K562 (cell line): ENCODE results near the gene PRDM16. TPM values are rescaled to one million over a fixed set of nuclear protein-coding genes. Genes with fewer than 3 reads are reported as not detected.

Source experiments
- ATAC-seq: fragments of 200-7000 bp; cut with Tn5 transposase; 3 replicates; pipeline ENCODE4 v1.9.1; 2020; ENCODE audit warnings: moderate library complexity
- BruUV-seq: library from RNA; stranded (reverse); fragments of 400-500 nt; replicated peaks from 2 replicates; lab custom pipeline; 2021; lab: Mats Ljungman, UMichigan
- CTCF ChIA-PET: fragments of 300-600 bp; formaldehyde crosslinking; extraction: SDS; loops from one replicate; lab custom pipeline; 2021; ENCODE audit warnings: low intra/inter-chr PET ratio; lab: Yijun Ruan, JAX
- POLR2A ChIA-PET: fragments of 300-600, 350-650 bp; sonication (Branson Sonifier 250); formaldehyde crosslinking; extraction: SDS; loops from one replicate; lab custom pipeline; 2021; ENCODE audit warnings: antibody characterized with exemption, inconsistent platforms; lab: Yijun Ruan, JAX
- DNase-seq, 4 experiments: peaks; one replicate each; pipeline versions ENCODE4 v3.0.0 to v3.0.0-alpha.2; 2011 to 2018; ENCODE audit warnings: low spot score in 3 of 4, mixed read lengths in 3 of 4; ENCODE audit errors: extremely low read depth in 1 of 4
- FAIRE-seq: peaks from 2 replicates; lab custom pipeline; 2011; peaks lifted over from hg19 to GRCh38; lab: Jason Lieb, UNC
- H2AFZ ChIP-seq: 2 replicates; pipeline ENCODE4 v1.6.0; 2011; ENCODE audit warnings: low read depth, low read length, control low read depth, inconsistent platforms
- H3K27ac ChIP-seq: fragments of 200-600 bp; 3 replicates; pipeline ENCODE4 v1.8.0; 2011; ENCODE audit warnings: low read depth, mild to moderate bottlenecking, control low read depth, inconsistent platforms, low read length, moderate library complexity, mixed read lengths; ENCODE audit errors: extremely low read depth
- H3K27me3 ChIP-seq, 2 experiments: fragments of 300-600 bp in 1 of 2; 2 replicates in 1 of 2; 3 replicates in 1 of 2; pipeline versions ENCODE4 v1.6.0 to v1.8.0; 2011; ENCODE audit warnings: inconsistent platforms in 2 of 2, low read length in 2 of 2, mild to moderate bottlenecking in 1 of 2, mixed read lengths in 1 of 2, moderate library complexity in 1 of 2; ENCODE audit not compliant: control insufficient read depth in 2 of 2, insufficient read depth in 2 of 2
- H3K36me3 ChIP-seq: fragments of 300-600 bp; 3 replicates; pipeline ENCODE4 v1.8.0; 2011; ENCODE audit warnings: mild to moderate bottlenecking, low read length, inconsistent platforms; ENCODE audit not compliant: control insufficient read depth, insufficient read depth
- H3K4me1 ChIP-seq, 2 experiments: fragments of 200-600 bp in 1 of 2; replicated peaks in 1 of 2; 2 replicates in 1 of 2; 3 replicates in 1 of 2; pipeline versions ENCODE4 v1.5.1 to v1.8.0; 2011; ENCODE audit warnings: inconsistent platforms in 2 of 2, low read length in 2 of 2, mild to moderate bottlenecking in 1 of 2, mixed read lengths in 1 of 2, moderate library complexity in 1 of 2; ENCODE audit not compliant: control insufficient read depth in 2 of 2, insufficient read depth in 2 of 2
- H3K4me2 ChIP-seq: 2 replicates; pipeline ENCODE4 v1.6.1; 2011; ENCODE audit warnings: low read length, control low read depth, inconsistent platforms, mixed read lengths; ENCODE audit not compliant: insufficient read depth
- H3K4me3 ChIP-seq: fragments of 200-600 bp; sonication (generic), shearing (Covaris generic); 2 replicates; pipeline ENCODE4 v1.5.1; 2016; ENCODE audit warnings: control low read depth, inconsistent platforms
- H3K79me2 ChIP-seq: fragments of 200-600 bp; 3 replicates; pipeline ENCODE4 v1.8.0; 2011; ENCODE audit warnings: low read length, inconsistent platforms; ENCODE audit not compliant: control insufficient read depth, insufficient read depth
- H3K9ac ChIP-seq, 2 experiments: 2 replicates each; pipeline versions ENCODE4 v1.6.0 to v1.6.1; 2011; ENCODE audit warnings: low read depth in 2 of 2, low read length in 2 of 2, control low read depth in 1 of 2, inconsistent platforms in 1 of 2, mild to moderate bottlenecking in 1 of 2, mixed read lengths in 1 of 2; ENCODE audit not compliant: insufficient read depth in 1 of 2
- H3K9me1 ChIP-seq: one replicate; pipeline ENCODE4 v1.6.0; 2011; ENCODE audit warnings: inconsistent platforms, mild to moderate bottlenecking, low read length, moderate library complexity; ENCODE audit not compliant: control insufficient read depth, insufficient read depth
- H3K9me3 ChIP-seq: replicated peaks from 2 replicates; pipeline ENCODE4 v1.5.1; 2011; ENCODE audit warnings: low read depth, low read length, inconsistent platforms; ENCODE audit not compliant: control insufficient read depth, insufficient read depth
- H4K20me1 ChIP-seq: replicated peaks from 2 replicates; pipeline ENCODE4 v1.6.1; 2011; ENCODE audit warnings: low read length, inconsistent platforms, mixed read lengths; ENCODE audit not compliant: control insufficient read depth, insufficient read depth
- CEBPZ ChIP-seq: fragments of 150-350 bp; IDR thresholded peaks from 2 replicates; pipeline ENCODE4 v1.6.1; 2014; ENCODE audit warnings: low read depth, mild to moderate bottlenecking, low read length, borderline replicate concordance
- ETS2 ChIP-seq: IDR thresholded peaks from 2 replicates; pipeline ENCODE4 v1.6.1; 2016; ENCODE audit warnings: borderline replicate concordance, missing genetic modification characterization, mild to moderate bottlenecking, moderate library complexity, missing compliant biosample characterization; ENCODE audit not compliant: poor library complexity, severe bottlenecking
- KDM2B ChIP-seq: fragments of 250-450 bp; sonication (Bioruptor Pico); IDR thresholded peaks from 2 replicates; pipeline ENCODE4 v1.8.0; 2021; ENCODE audit warnings: mild to moderate bottlenecking, moderate library complexity
- PYGO2 ChIP-seq: fragments of 450-650 bp; IDR thresholded peaks from 2 replicates; pipeline ENCODE4 v1.6.1; 2016; ENCODE audit warnings: mild to moderate bottlenecking, missing genetic modification characterization, moderate library complexity, missing compliant biosample characterization
- SAFB ChIP-seq: fragments of 200-400 bp; formaldehyde crosslinking; IDR thresholded peaks from 2 replicates; pipeline ENCODE4 v1.6.1; 2017; ENCODE audit warnings: low read depth, low read length, borderline replicate concordance
- SIX5 ChIP-seq, 2 experiments: IDR thresholded peaks; 2 replicates each; pipeline ENCODE4 v1.6.1; 2011; ENCODE audit warnings: low read length in 2 of 2, borderline replicate concordance in 1 of 2, low read depth in 1 of 2, mild to moderate bottlenecking in 1 of 2, moderate library complexity in 1 of 2; ENCODE audit not compliant: insufficient read depth in 1 of 2
- SMAD4 ChIP-seq: fragments of 250-450 bp; sonication (Bioruptor Pico); conservative IDR thresholded peaks from 2 replicates; pipeline ENCODE4 v1.8.0; 2021; ENCODE audit warnings: inconsistent platforms, mild to moderate bottlenecking, moderate library complexity
- SMARCA4 ChIP-seq: fragments of 450-650 bp; IDR thresholded peaks from 2 replicates; pipeline ENCODE4 v1.6.1; 2016
- ZNF212 ChIP-seq: fragments of 450-650 bp; formaldehyde crosslinking; IDR thresholded peaks from 2 replicates; pipeline ENCODE4 v1.4.0; 2020; ENCODE audit warnings: mild to moderate bottlenecking
- WGBS: fragments of 100-300 bp; shearing (Covaris generic); methylation state at CpG from one replicate; pipeline ENCODE4 v1.1.6; 2016; ENCODE audit warnings: low coverage, mixed read lengths; ENCODE audit not compliant: insufficient coverage; ENCODE audit errors: missing lambda C conversion rate; 5-methylcytosine and 5-hydroxymethylcytosine counted together
- in situ Hi-C: fragments of 300-500 bp; cut with MboI; formaldehyde crosslinking; loops from 4 replicates; pipeline ENCODE4 v1.15.0; 2018; ENCODE audit warnings: inconsistent platforms, mixed read lengths
- intact Hi-C: fragments of 100-400 bp; cut with micrococcal nuclease; formaldehyde crosslinking; loops from 2 replicates; pipeline ENCODE4 v1.14.2; 2022
- polyA plus RNA-seq, 8 experiments: library from polyadenylated mRNA; depleted of rRNA in 4 of 8; stranded (reverse) in 5 of 8; unstranded in 3 of 8; fragments of >200 nt; fragmentation: Nextera tagmentation in 2 of 8; fragmentation: Illumina TruSeq in 1 of 8; extraction: Ambion mirVana in 2 of 8; extraction: Trizol in 1 of 8; gene quantifications; 2 replicates each; pipeline versions ENCODE4 v1.2.1 to v1.2.3, GENCODE V29; 2011 to 2014; ENCODE audit warnings: inconsistent platforms in 1 of 8, missing spikeins in 1 of 8
- total RNA-seq, 7 experiments: library from RNA; depleted of rRNA in 6 of 7; stranded (reverse); fragments of >200 nt in 6 of 7; fragmentation: Illumina TruSeq in 2 of 7; extraction: Trizol in 2 of 7; gene quantifications; 2 replicates each; pipeline versions ENCODE4 v1.2.1 to v1.2.3, GENCODE V29; 2011 to 2021; ENCODE audit warnings: low replicate concordance in 1 of 7

The PRDM16 gene
- total and polyA plus RNA-seq, 9 of the 15 experiments (the other 6 are each of a cell fraction or from before 2014, with no cell fraction given): 0.10 to 0.27 TPM; not detected in 7

DNA sequence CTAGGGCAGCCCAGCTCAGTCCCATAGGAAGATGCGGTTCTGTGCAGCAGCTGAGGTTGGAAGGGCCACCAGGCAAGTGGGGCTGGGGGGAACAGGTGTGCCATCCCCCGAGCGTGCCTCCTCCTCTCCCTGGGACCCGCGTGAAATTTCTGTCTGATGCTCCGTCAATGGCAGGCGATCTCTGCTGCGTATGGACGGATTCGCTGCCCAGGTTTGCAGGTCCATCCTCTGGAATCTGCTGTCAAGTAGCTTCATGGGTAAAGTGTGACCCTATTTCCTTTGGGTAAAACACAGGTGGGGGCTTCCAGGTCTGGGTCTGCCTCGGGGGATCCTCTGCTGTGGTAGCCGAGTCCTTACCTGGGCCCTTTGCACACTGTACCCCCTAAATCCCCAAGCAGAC lies 270.9 kb downstream of the PRDM16 start:
- H3K9me1 ChIP-seq: no peaks in the 10 kb centered on the region
- in situ Hi-C loops (no loop called here), intact Hi-C loops (no loop called here)
- POLR2A ChIA-PET: interaction anchor here (0.5 kb wide), 1 partner anchor 227 kb away, joined by 3 read pairs; no protein-coding TSS in a partner anchor
- no peaks in the 10 kb centered on the region for H4K20me1 ChIP-seq
- H3K9ac ChIP-seq: no peak overlapping the region
- WGBS: 0% methylated on average over 12 of the region's 12 CpGs
- FAIRE-seq: no peak
- no peak for ATAC-seq
- H3K9me3 ChIP-seq: peaks cover 13% of the 10 kb centered on the region; the same call in 1 of the 2 replicates
- no peaks in the 10 kb centered on the region for H3K79me2 ChIP-seq
- no peaks in the 10 kb centered on the region for H3K4me1 ChIP-seq
- no peak for DNase-seq
- no TSS peak for BruUV-seq
- TF ChIP-seq SIX5 (IDR thresholded peaks at IDR 0.05; ENCODE audit: borderline replicate concordance in 1 of 2, insufficient read depth in 1 of 2, low read depth in 1 of 2, low read length in 2 of 2) (no peak), KDM2B (CRISPR knock-in tag) (no peak), SMARCA4 (no peak)
- H2AFZ ChIP-seq: no peak overlapping the region
- no peak overlapping the region for H3K4me2 ChIP-seq
- CTCF ChIA-PET: no interaction called here
- no peak overlapping the region for H3K4me3 ChIP-seq
- H3K36me3 ChIP-seq: no peaks in the 10 kb centered on the region
- H3K27ac ChIP-seq: no peak overlapping the region
- H3K27me3 ChIP-seq: no peaks in the 10 kb centered on the region; a peak in 1 of 5 replicates

GRCh38 chr1:3340548-3341235 lies 271.7 kb downstream of the PRDM16 start:
- Histone ChIP-seq H3K9me1 (no peaks in the 10 kb centered on the region), H2AFZ (no peak overlapping the region), H3K79me2 (no peaks in the 10 kb centered on the region), H3K4me2 (no peak overlapping the region), H3K27me3 (no peaks in the 10 kb centered on the region; a peak in 1 of 5 replicates), H3K36me3 (no peaks in the 10 kb centered on the region), H4K20me1 (no peaks in the 10 kb centered on the region), H3K27ac (no peak overlapping the region), H3K4me1 (no peaks in the 10 kb centered on the region), H3K9me3 (peaks cover 13% of the 10 kb centered on the region; the same call in 1 of the 2 replicates), H3K9ac (no peak overlapping the region), H3K4me3 (no peak overlapping the region)
- ATAC-seq: no peak
- 1% methylated on average over 16 of the region's 17 CpGs for WGBS
- DNase-seq: no peak
- TF ChIP-seq SAFB: no peak
- TF ChIP-seq CEBPZ: no peak
- TF ChIP-seq SMAD4 (CRISPR knock-in tag): no peak
- no peak for TF ChIP-seq PYGO2 (tag)
- no peak for TF ChIP-seq ZNF212 (CRISPR knock-in tag)
- TF ChIP-seq ETS2 (tag): no peak
- POLR2A ChIA-PET: no interaction called here
- intact Hi-C loops (no loop called here), in situ Hi-C loops (no loop called here)
- no peak for FAIRE-seq
- BruUV-seq: no TSS peak
- CTCF ChIA-PET: no interaction called here
